WERI-Rb-1 (cell line): ENCODE data around the gene KRT73.

ENCODE experiments used
- DNase-seq: peaks from one replicate; pipeline ENCODE4 v3.0.0-alpha.2; 2020
- H3K27ac ChIP-seq: fragments of 250-450 bp; sonication (Bioruptor Pico); 2 replicates; pipeline ENCODE4 v1.5.1; 2020; ENCODE audit warnings: mild to moderate bottlenecking, moderate library complexity
- H3K27me3 ChIP-seq: fragments of 250-450 bp; sonication (Bioruptor Pico); 2 replicates; pipeline ENCODE4 v1.5.1; 2021; ENCODE audit warnings: mild to moderate bottlenecking, low read depth, moderate library complexity; ENCODE audit not compliant: insufficient read depth, severe bottlenecking
- H3K36me3 ChIP-seq: fragments of 250-450 bp; sonication (Bioruptor Pico); 2 replicates; pipeline ENCODE4 v1.5.1; 2020; ENCODE audit warnings: mild to moderate bottlenecking, moderate library complexity
- H3K4me3 ChIP-seq: 2 replicates; pipeline ENCODE4 v1.5.1; 2011; ENCODE audit warnings: low read depth, mild to moderate bottlenecking, control low read depth, low read length
- H3K9me3 ChIP-seq: fragments of 250-450 bp; sonication (Bioruptor Pico); 2 replicates; pipeline ENCODE4 v1.5.1; 2021; ENCODE audit warnings: mild to moderate bottlenecking, moderate library complexity; ENCODE audit not compliant: severe bottlenecking
- TF ChIP-seq, protein P1 (sequence below): IDR thresholded peaks from 2 replicates; pipeline ENCODE4 v1.5.1; 2011; ENCODE audit warnings: low read depth, mild to moderate bottlenecking, control low read depth, inconsistent platforms, low read length

The KRT73 gene

DNA sequence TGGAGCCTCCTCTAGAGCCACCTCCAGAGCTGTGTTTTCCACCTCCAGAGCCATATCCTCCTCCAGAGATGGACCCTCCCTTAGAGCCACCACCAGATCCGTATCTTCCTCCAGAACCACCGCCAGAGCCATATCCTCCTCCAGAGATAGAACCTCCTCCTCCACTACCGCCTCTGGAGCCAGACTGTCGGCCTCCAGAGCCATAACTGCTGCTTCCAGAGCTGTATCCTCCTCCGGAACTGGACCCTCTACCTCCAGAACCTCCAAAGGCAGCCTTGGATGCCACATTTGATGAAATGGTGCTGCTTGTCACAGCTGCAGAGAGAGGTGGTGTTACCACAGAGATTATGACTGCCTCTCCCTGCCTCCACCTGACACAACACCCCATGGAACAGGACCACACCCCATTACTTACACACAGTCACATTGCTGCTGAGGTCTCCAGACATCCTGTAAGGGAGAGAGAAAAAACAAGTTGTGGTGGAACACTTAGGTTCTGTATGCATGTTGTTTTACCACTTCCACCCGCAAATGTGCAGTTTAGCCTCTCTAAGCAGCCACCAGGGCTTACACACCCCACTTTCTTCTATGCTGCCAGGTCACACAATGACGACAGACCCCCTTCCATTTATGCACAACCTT lies 26.9 kb upstream of the KRT73 start:
- Histone ChIP-seq H3K36me3 (no peaks in the 10 kb centered on the region), H3K9me3 (no peaks in the 10 kb centered on the region), H3K27me3 (peaks cover 95% of the 10 kb centered on the region), H3K4me3 (no peak overlapping the region), H3K27ac (no peak overlapping the region)
- TF ChIP-seq, protein P1, sequence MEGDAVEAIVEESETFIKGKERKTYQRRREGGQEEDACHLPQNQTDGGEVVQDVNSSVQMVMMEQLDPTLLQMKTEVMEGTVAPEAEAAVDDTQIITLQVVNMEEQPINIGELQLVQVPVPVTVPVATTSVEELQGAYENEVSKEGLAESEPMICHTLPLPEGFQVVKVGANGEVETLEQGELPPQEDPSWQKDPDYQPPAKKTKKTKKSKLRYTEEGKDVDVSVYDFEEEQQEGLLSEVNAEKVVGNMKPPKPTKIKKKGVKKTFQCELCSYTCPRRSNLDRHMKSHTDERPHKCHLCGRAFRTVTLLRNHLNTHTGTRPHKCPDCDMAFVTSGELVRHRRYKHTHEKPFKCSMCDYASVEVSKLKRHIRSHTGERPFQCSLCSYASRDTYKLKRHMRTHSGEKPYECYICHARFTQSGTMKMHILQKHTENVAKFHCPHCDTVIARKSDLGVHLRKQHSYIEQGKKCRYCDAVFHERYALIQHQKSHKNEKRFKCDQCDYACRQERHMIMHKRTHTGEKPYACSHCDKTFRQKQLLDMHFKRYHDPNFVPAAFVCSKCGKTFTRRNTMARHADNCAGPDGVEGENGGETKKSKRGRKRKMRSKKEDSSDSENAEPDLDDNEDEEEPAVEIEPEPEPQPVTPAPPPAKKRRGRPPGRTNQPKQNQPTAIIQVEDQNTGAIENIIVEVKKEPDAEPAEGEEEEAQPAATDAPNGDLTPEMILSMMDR, result no peak
- no peak for DNase-seq

DNA sequence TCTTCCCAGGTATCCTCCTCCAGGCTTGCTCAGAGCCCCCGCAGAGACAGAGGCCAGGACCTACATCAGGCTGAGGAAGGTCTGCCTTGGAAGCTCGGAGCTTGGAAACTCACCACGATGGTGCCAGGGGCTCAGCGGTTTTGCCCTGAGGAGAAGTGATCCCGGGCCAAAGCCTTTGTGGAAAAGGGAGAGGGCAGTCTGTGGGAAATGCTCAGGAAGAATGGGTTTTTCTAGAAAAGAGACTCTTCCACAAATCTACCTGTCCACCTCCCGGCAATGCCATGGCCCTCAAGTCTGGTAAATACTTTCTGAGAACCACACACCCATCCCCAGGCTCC lies 25.7 kb upstream of the KRT73 start:
- Histone ChIP-seq H3K27ac (no peak overlapping the region), H3K27me3 (peaks cover 95% of the 10 kb centered on the region), H3K36me3 (no peaks in the 10 kb centered on the region), H3K9me3 (no peaks in the 10 kb centered on the region), H3K4me3 (no peak overlapping the region)
- DNase-seq, result no peak
- TF ChIP-seq, protein P1, result no peak

DNA sequence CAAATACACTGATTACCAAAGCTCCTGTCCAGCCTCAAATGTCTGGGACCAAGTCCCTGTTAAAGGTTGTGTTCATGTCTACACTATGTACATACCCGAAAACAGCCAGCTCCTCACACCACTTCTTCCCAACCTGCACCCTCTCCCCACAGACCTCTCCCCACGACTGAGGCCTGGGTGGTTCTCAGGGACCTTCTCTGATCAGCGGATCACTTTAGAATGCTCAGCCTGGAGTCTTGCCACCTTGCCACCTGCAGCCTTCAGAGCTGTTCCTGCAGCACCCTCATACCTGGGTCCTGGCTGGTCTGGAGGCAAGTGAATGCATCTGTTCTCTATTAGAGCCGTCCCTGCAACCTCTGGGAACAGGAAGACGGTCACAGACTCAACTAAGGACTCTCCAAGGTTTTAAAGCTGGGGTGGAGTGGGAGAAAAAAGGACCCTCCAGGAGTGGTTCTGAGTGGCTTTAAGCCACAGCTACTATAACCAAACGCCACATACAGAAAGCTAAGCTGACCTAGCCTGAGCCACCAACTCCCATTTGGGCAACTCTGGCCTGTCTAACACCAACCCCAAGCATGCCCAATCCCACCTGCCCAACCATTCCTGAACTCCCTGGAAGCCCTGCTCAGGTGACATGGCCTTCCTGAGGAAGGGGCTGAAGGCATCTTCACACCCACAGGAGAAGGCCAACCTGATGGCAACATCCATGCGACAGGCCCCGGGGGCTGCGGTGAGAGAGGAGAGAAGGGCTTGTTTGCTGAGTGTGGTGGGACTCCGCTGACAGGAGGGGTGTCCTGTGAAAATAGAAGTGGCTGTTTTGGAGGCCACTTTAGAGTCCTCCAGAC lies 25.1 kb upstream of the KRT73 start:
- Histone ChIP-seq H3K27ac (no peak overlapping the region), H3K9me3 (no peaks in the 10 kb centered on the region), H3K36me3 (no peaks in the 10 kb centered on the region), H3K27me3 (peaks cover 97% of the 10 kb centered on the region), H3K4me3 (no peak overlapping the region)
- TF ChIP-seq, protein P1, result no peak
- no peak for DNase-seq

DNA sequence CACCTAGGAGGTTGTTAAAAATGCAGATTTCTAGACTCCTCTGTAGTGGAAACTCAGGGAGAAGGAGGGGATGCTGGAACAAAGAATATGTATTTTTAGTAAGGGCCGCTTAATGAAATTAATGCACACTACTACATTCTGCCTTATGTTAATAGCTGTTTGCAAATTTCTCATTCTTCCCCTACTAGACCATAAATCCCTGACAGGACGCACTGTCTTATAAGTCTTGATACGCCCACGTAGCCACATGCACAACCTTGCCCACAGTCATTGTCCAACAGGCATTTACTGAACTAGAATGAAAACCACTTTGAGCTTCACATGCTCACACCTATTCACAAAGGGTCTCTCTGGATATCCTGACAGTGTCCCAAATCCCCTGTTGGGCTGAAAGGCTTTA lies 23.1 kb upstream of the KRT73 start:
- Histone ChIP-seq H3K27ac (no peak overlapping the region), H3K9me3 (no peaks in the 10 kb centered on the region), H3K27me3 (peaks cover 89% of the 10 kb centered on the region), H3K4me3 (no peak overlapping the region), H3K36me3 (no peaks in the 10 kb centered on the region)
- TF ChIP-seq, protein P1, result no peak
- no peak for DNase-seq

- peaks cover 79% of the 10 kb centered on the region for H3K27me3 ChIP-seq
- TF ChIP-seq, protein P1, result no peak
- no peak for DNase-seq
- no peaks in the 10 kb centered on the region for H3K9me3 ChIP-seq
- H3K4me3 ChIP-seq, result no peak overlapping the region
- H3K36me3 ChIP-seq, result no peaks in the 10 kb centered on the region
- H3K27ac ChIP-seq, result no peak overlapping the region
Observed at GRCh38 chr12:52637299-52637698, 18.9 kb upstream of the KRT73 start.
